Neural cell (in vitro differentiated cells): ENCODE results near the gene NOTUM. TPM values are rescaled to one million over a fixed set of nuclear protein-coding genes. Genes with fewer than 3 reads are reported as not detected.
"Not testable (repeated sequence)": the region's sequence is repeated elsewhere in the genome, so short reads cannot be mapped to it uniquely, and the experiment has no call there.

Experiments
- H2AFZ ChIP-seq: fragments of 200-600, 300-800 bp; sonication (generic), shearing (Covaris generic); 2 replicates; pipeline ENCODE4 v1.6.0; 2014; ENCODE audit warnings: low read depth, mild to moderate bottlenecking, antibody characterized with exemption, low read length, moderate library complexity
- H3F3A ChIP-seq: fragments of 200-600 bp; shearing (Covaris generic); 2 replicates; pipeline ENCODE4 v1.6.1; 2016; ENCODE audit warnings: mild to moderate bottlenecking, moderate library complexity, mixed read lengths, antibody characterized with exemption, low read length; ENCODE audit not compliant: insufficient read depth, poor library complexity, severe bottlenecking
- H3K27ac ChIP-seq: fragments of 200-600, 300-800 bp; sonication (generic), shearing (Covaris generic); 2 replicates; pipeline ENCODE4 v1.5.1; 2014; ENCODE audit warnings: mild to moderate bottlenecking, low read length, moderate library complexity
- H3K27me3 ChIP-seq: fragments of 300-800, 200-600 bp; sonication (generic), shearing (Covaris generic); 2 replicates; pipeline ENCODE4 v1.6.0; 2014; ENCODE audit warnings: mild to moderate bottlenecking, low read depth, low read length, moderate library complexity; ENCODE audit not compliant: insufficient read depth
- H3K36me3 ChIP-seq: fragments of 300-800, 200-600 bp; sonication (generic), shearing (Covaris generic); 2 replicates; pipeline ENCODE4 v1.5.1; 2014; ENCODE audit warnings: mild to moderate bottlenecking, antibody characterized with exemption, low read length, moderate library complexity; ENCODE audit not compliant: insufficient read depth
- H3K4me2 ChIP-seq: fragments of 300-800, 200-600 bp; sonication (generic), shearing (Covaris generic); 2 replicates; pipeline ENCODE4 v1.6.0; 2014; ENCODE audit warnings: mild to moderate bottlenecking, low read length
- H3K4me3 ChIP-seq: fragments of 300-800, 200-600 bp; sonication (generic), shearing (Covaris generic); 2 replicates; pipeline ENCODE4 v1.5.1; 2014; ENCODE audit warnings: mild to moderate bottlenecking, low read length, moderate library complexity
- H3K79me2 ChIP-seq: fragments of 200-600 bp; shearing (Covaris generic); replicated peaks from 2 replicates; pipeline ENCODE4 v1.6.0; 2014; ENCODE audit warnings: mild to moderate bottlenecking, low read length, moderate library complexity; ENCODE audit not compliant: insufficient read depth
- H3K9ac ChIP-seq: fragments of 300-800, 200-600 bp; sonication (generic), shearing (Covaris generic); 2 replicates; pipeline ENCODE4 v1.6.1; 2016; ENCODE audit warnings: mild to moderate bottlenecking, low read length, mixed read lengths
- H3K9me2 ChIP-seq: fragments of 200-600 bp; shearing (Covaris generic); 2 replicates; pipeline ENCODE4 v1.6.1; 2016; ENCODE audit warnings: mild to moderate bottlenecking, low read length, mixed read lengths; ENCODE audit not compliant: insufficient read depth
- H3K9me3 ChIP-seq: fragments of 200-600, 300-800 bp; sonication (generic), shearing (Covaris generic); 2 replicates; pipeline ENCODE4 v1.6.1; 2016; ENCODE audit warnings: mild to moderate bottlenecking, mixed run types, low read length, moderate library complexity, mixed read lengths
- H4K20me1 ChIP-seq: fragments of 200-600 bp; shearing (Covaris generic); 2 replicates; pipeline ENCODE4 v1.6.1; 2016; ENCODE audit warnings: mild to moderate bottlenecking, mixed run types; ENCODE audit not compliant: insufficient read depth
- CTCF ChIP-seq: fragments of 450-650 bp; IDR thresholded peaks from 2 replicates; pipeline ENCODE4 v1.5.1; 2014; ENCODE audit warnings: antibody characterized with exemption, mild to moderate bottlenecking, moderate library complexity; ENCODE audit not compliant: poor library complexity, severe bottlenecking
- EP300 ChIP-seq: fragments of 450-650 bp; conservative IDR thresholded peaks from 2 replicates; pipeline ENCODE4 v1.6.1; 2014; ENCODE audit warnings: antibody characterized with exemption, mild to moderate bottlenecking, moderate library complexity; ENCODE audit not compliant: poor library complexity, severe bottlenecking
- EZH2 ChIP-seq: fragments of 200-600, 300-800 bp; shearing (Covaris generic), sonication (generic); IDR thresholded peaks from 2 replicates; pipeline ENCODE4 v1.6.1; 2014; ENCODE audit warnings: antibody characterized with exemption, low read length, borderline replicate concordance, mild to moderate bottlenecking; ENCODE audit not compliant: insufficient read depth, poor library complexity, severe bottlenecking
- MXI1 ChIP-seq: fragments of 450-650 bp; conservative IDR thresholded peaks from 2 replicates; pipeline ENCODE4 v1.6.1; 2014; ENCODE audit warnings: antibody characterized with exemption, mild to moderate bottlenecking; ENCODE audit not compliant: poor library complexity, severe bottlenecking
- POLR2AphosphoS5 ChIP-seq: IDR thresholded peaks from 2 replicates; pipeline ENCODE4 v1.6.1; 2012
- RAD21 ChIP-seq: fragments of 450-650 bp; conservative IDR thresholded peaks from 2 replicates; pipeline ENCODE4 v1.6.1; 2014; ENCODE audit warnings: antibody characterized with exemption, mild to moderate bottlenecking, moderate library complexity
- REST ChIP-seq: IDR thresholded peaks from 2 replicates; pipeline ENCODE4 v1.6.1; 2012; ENCODE audit warnings: borderline replicate concordance
- SMC3 ChIP-seq: fragments of 450-650 bp; conservative IDR thresholded peaks from 2 replicates; pipeline ENCODE4 v1.6.1; 2014; ENCODE audit warnings: antibody characterized with exemption, mild to moderate bottlenecking, moderate library complexity; ENCODE audit not compliant: poor library complexity
- TAF1 ChIP-seq: IDR thresholded peaks from 2 replicates; pipeline ENCODE4 v1.6.1; 2012; ENCODE audit warnings: low read depth
- polyA plus RNA-seq: library from polyadenylated mRNA; depleted of rRNA; stranded (reverse); fragments of >200 nt; gene quantifications from 2 replicates; pipeline ENCODE4 v1.2.3, GENCODE V29; 2014

The NOTUM gene
- polyA plus RNA-seq, 1 donor from 2014 or later: not detected

- Histone ChIP-seq H3K79me2 (no peaks in the 10 kb centered on the region), H3F3A (no peaks in the 10 kb centered on the region), H2AFZ (no peak overlapping the region), H3K27me3 (no peaks in the 10 kb centered on the region), H3K9me3 (no peaks in the 10 kb centered on the region), H3K4me3 (no peak overlapping the region), H3K9ac (no peak overlapping the region), H3K4me2 (no peak overlapping the region), H3K27ac (no peak overlapping the region), H3K9me2 (no peaks in the 10 kb centered on the region), H3K36me3 (no peaks in the 10 kb centered on the region), H4K20me1 (no peaks in the 10 kb centered on the region)
- TF ChIP-seq CTCF: no peak
- no peak for TF ChIP-seq MXI1
- no peak for TF ChIP-seq EZH2
- TF ChIP-seq REST: no peak
- no peak for TF ChIP-seq RAD21
- no peak for TF ChIP-seq EP300
- TF ChIP-seq POLR2AphosphoS5: no peak
- TF ChIP-seq SMC3: no peak
- TF ChIP-seq TAF1: no peak
These were observed 22.1 kb upstream of the NOTUM start for GRCh38 chr17:81983011-81983638.

- not testable (repeated sequence) for H3K4me2 ChIP-seq, H3K9me2 ChIP-seq, H3K27ac ChIP-seq, H4K20me1 ChIP-seq, H3K4me3 ChIP-seq, H3K79me2 ChIP-seq, H2AFZ ChIP-seq, H3F3A ChIP-seq, H3K9ac ChIP-seq, H3K36me3 ChIP-seq, H3K27me3 ChIP-seq, H3K9me3 ChIP-seq
These were observed 20.5 kb upstream of the NOTUM start for GRCh38 chr17:81981511-81981910.
